ENCODE results near the gene FBXO31. TPM values are rescaled to one million over a fixed set of nuclear protein-coding genes. Genes with fewer than 3 reads are reported as not detected.

Gene FBXO31
- total and polyA plus RNA-seq, 2 of the 8 experiments (the other 6 are each of a cell fraction or from before 2014, with no cell fraction given) = 8.3 to 21.6 TPM

DNA sequence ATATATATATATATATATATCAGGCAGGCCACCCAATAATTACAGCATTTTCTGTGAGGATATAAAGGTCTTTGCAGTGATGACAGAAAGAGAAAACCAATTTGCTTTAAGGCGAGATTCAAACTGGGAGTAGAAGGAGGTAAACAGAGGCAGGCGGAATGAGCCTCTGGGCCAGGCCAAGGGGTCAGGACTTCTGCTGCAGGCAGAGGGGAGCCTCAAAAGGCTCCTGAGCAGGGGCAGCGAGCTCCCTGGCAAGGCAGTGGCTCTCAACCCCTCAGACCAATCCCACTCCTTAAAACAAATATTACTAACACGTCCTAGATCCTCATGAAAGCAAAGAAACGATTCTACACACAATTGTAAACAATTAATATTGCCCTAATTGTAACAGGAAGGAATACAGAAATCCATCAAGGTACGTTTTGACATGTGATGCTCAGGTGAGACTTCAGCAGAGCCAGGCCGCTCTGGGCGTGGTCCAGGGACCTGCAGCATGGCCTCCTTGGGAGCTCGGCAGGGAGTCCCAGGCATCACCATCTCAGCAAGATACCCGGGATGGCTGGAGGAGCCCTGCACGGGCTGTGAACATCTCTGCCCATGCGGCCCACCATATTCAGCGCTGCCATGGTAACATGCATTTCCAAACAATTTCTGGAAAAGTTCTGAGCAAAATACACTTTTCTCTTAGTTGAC is 18.4 kb downstream of the FBXO31 start:
- H3K36me3 ChIP-seq (ENCODE audit: control insufficient read depth in 2 of 4, insufficient read depth in 4 of 4, low read length in 3 of 4) = peaks cover 0 to 2% (median 2%) of the 10 kb centered on the region in 4 experiments; a peak in 3 of 8 replicates
- H3K23me2 ChIP-seq (ENCODE audit: low read depth, low read length) = no peaks in the 10 kb centered on the region
- H2BK20ac ChIP-seq (ENCODE audit: low read length) = no peak overlapping the region
- H3K27ac ChIP-seq (ENCODE audit: low read depth, low read length) = no peak overlapping the region
- no peak overlapping the region for H2BK5ac ChIP-seq (ENCODE audit: low read depth, low read length)
- peaks cover 0 to 23% of the 10 kb centered on the region in 2 experiments; a peak in 1 of 4 replicates for H3K79me2 ChIP-seq (ENCODE audit: control insufficient read depth in 1 of 2, insufficient read depth in 2 of 2, low read length in 2 of 2)
- TF ChIP-seq KDM1A (IDR thresholded peaks at IDR 0.05; ENCODE audit: borderline replicate concordance, low read length) (no peak), KDM5A (IDR thresholded peaks at IDR 0.05; ENCODE audit: low read length) (no peak), CBX5 (IDR thresholded peaks at IDR 0.05; ENCODE audit: low read depth, low read length) (no peak), TEAD4 (IDR thresholded peaks at IDR 0.05; ENCODE audit: low read depth, low read length) (no peak), EP300 (IDR thresholded peaks at IDR 0.05; ENCODE audit: borderline replicate concordance in 1 of 2, low read depth in 2 of 2, low read length in 2 of 2) (no peak)
- no peak overlapping the region for H2AK5ac ChIP-seq (ENCODE audit: low read depth, low read length)
- H3K79me1 ChIP-seq (ENCODE audit: low read depth, low read length) = peaks cover 9% of the 10 kb centered on the region
- peaks cover 0 to 10% (median 0%) of the 10 kb centered on the region in 4 experiments; a peak in 3 of 7 replicates for H3K4me1 ChIP-seq (replicated peaks in 1 of 4; ENCODE audit: control insufficient read depth in 3 of 4, insufficient read depth in 4 of 4, low read length in 3 of 4)
- no peak overlapping the region for H3K9ac ChIP-seq (replicated peaks in 1 of 4; ENCODE audit: extremely low read depth in 1 of 4, low read depth in 3 of 4, low read length in 3 of 4)
- H3K23ac ChIP-seq (ENCODE audit: insufficient read length) = no peak overlapping the region
- DNase-seq (ENCODE audit: low read depth in 1 of 2, low spot score in 2 of 2) (no peak), FAIRE-seq (no peak)
- H2AFZ ChIP-seq (ENCODE audit: low read length) = no peak overlapping the region
- no peaks in the 10 kb centered on the region for H3K27me3 ChIP-seq (replicated peaks in 1 of 4; ENCODE audit: control insufficient read depth in 3 of 4, extremely low read depth in 1 of 4, insufficient read depth in 3 of 4, low read length in 3 of 4)
- no peak overlapping the region for H3K4ac ChIP-seq (replicated peaks; ENCODE audit: insufficient read length, low read depth, low read length)
- H2BK120ac ChIP-seq (replicated peaks; ENCODE audit: low read depth, low read length) = no peak overlapping the region
- H3K14ac ChIP-seq (ENCODE audit: insufficient read length) = no peak overlapping the region
- H3K56ac ChIP-seq (replicated peaks; ENCODE audit: insufficient read length, low read depth, low read length) = no peak overlapping the region
- no peak overlapping the region for H4K91ac ChIP-seq (replicated peaks; ENCODE audit: insufficient read length, low read length)
- H3K4me3 ChIP-seq (ENCODE audit: extremely low read depth in 1 of 4, insufficient read depth in 2 of 4, low read depth in 3 of 4, low read length in 4 of 4) = no peak overlapping the region
- no peak overlapping the region for H4K5ac ChIP-seq (ENCODE audit: insufficient read length, low read depth, low read length)
- H3K18ac ChIP-seq (ENCODE audit: extremely low read depth, low read length) = no peak overlapping the region
- WGBS, 2 experiments (ENCODE audit: extremely low coverage in 1 of 2, insufficient coverage in 1 of 2, insufficient read length in 1 of 2, insufficient replicate concordance in 2 of 2, low coverage in 1 of 2, low lambda C conversion rate in 2 of 2, missing lambda C conversion rate in 1 of 2) = 83 to 100% methylated on average over 2 to 13 of the region's 13 CpGs
- H4K8ac ChIP-seq (ENCODE audit: extremely low read depth, insufficient read depth, low read length) = no peak overlapping the region
- H4K20me1 ChIP-seq (replicated peaks in 1 of 2; ENCODE audit: control insufficient read depth in 1 of 2, insufficient read depth in 2 of 2, low read length in 2 of 2) = peaks cover 4 to 18% of the 10 kb centered on the region in 2 experiments
- POLR2A ChIA-PET (ENCODE audit: partially characterized antibody) = no interaction called here
- H2BK12ac ChIP-seq (ENCODE audit: low read depth, low read length) = no peak overlapping the region
- CTCF ChIA-PET (ENCODE audit: partially characterized antibody) = interaction anchor here (0.6 to 1.4 kb wide), 2 partner anchors 9 to 21 kb away, joined by 3 to 4 read pairs; no protein-coding TSS in a partner anchor
- H2BK15ac ChIP-seq (ENCODE audit: low read length) = no peak overlapping the region
- no peaks in the 10 kb centered on the region for H3K9me3 ChIP-seq (ENCODE audit: insufficient read depth in 2 of 2, low read depth in 1 of 2, low read length in 1 of 2)
- H3K4me2 ChIP-seq (ENCODE audit: insufficient read depth in 1 of 2, low read depth in 2 of 2, low read length in 2 of 2) = no peak overlapping the region

Measured in H1 (cell line).